MM.1S (cell line): ENCODE measurements around the gene VPS35.

Experiments
- EZH2 ChIP-seq: fragments of 300-600 bp; sonication (generic); optimal IDR thresholded peaks from 2 replicates; pipeline ENCODE3; 2017; ENCODE audit warnings: low read depth, mild to moderate bottlenecking, antibody characterized with exemption, low read length, mixed read lengths
- TF ChIP-seq, protein P1 (sequence below): fragments of 300-600 bp; sonication (generic); IDR thresholded peaks from 2 replicates; pipeline ENCODE4 v1.5.1; 2016; ENCODE audit warnings: antibody characterized with exemption, low read length, mixed read lengths

DNA sequence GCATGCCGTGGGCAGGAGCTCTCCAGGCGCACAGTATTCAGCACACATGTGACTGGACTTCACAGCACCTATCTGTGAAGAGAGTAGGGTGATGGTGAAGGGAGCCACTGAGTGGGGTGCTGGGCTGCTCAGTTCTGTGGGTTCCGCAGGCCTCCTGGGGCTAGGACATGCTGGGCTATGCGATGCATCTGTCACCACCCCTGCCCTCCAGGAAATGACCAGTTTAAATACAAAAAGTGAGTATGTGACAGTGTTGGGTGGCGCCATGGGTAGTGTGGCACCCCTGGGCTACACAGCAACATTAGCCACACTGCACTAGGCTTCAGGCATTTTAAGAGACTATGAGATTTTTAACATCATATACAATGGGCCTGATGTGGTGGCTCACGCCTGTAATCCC lies 30.6 kb upstream of the VPS35 start:
- TF ChIP-seq, protein P1, sequence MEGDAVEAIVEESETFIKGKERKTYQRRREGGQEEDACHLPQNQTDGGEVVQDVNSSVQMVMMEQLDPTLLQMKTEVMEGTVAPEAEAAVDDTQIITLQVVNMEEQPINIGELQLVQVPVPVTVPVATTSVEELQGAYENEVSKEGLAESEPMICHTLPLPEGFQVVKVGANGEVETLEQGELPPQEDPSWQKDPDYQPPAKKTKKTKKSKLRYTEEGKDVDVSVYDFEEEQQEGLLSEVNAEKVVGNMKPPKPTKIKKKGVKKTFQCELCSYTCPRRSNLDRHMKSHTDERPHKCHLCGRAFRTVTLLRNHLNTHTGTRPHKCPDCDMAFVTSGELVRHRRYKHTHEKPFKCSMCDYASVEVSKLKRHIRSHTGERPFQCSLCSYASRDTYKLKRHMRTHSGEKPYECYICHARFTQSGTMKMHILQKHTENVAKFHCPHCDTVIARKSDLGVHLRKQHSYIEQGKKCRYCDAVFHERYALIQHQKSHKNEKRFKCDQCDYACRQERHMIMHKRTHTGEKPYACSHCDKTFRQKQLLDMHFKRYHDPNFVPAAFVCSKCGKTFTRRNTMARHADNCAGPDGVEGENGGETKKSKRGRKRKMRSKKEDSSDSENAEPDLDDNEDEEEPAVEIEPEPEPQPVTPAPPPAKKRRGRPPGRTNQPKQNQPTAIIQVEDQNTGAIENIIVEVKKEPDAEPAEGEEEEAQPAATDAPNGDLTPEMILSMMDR = no peak
- no peak for TF ChIP-seq EZH2
